Neural progenitor cell (in vitro differentiated cells): ENCODE measurements around the gene CDH12. TPM values are rescaled to one million over a fixed set of nuclear protein-coding genes. Genes with fewer than 3 reads are reported as not detected.
"Not testable (repeated sequence)": the region's sequence is repeated elsewhere in the genome, so short reads cannot be mapped to it uniquely, and the experiment has no call there.

Source experiments
- DNase-seq: peaks from one replicate; pipeline ENCODE4 v3.0.0-alpha.2; 2016; ENCODE audit warnings: low spot score
- H2AFZ ChIP-seq: fragments of 200-600 bp; sonication (generic); replicated peaks from 2 replicates; pipeline ENCODE4 v1.6.1; 2016; ENCODE audit warnings: antibody characterized with exemption
- H3F3A ChIP-seq: fragments of 200-600 bp; sonication (generic); 2 replicates; pipeline ENCODE4 v1.6.1; 2016; ENCODE audit warnings: antibody characterized with exemption, low read depth
- H3K27ac ChIP-seq: fragments of 200-600 bp; sonication (generic); 2 replicates; pipeline ENCODE4 v1.5.1; 2016; ENCODE audit warnings: mild to moderate bottlenecking
- H3K27me3 ChIP-seq: fragments of 200-600 bp; sonication (generic); 2 replicates; pipeline ENCODE4 v1.6.1; 2016; ENCODE audit warnings: mild to moderate bottlenecking, moderate library complexity
- H3K36me3 ChIP-seq: fragments of 200-600 bp; sonication (generic); 2 replicates; pipeline ENCODE4 v1.5.1; 2016
- H3K4me1 ChIP-seq: fragments of 200-600 bp; sonication (generic); 2 replicates; pipeline ENCODE4 v1.6.1; 2016; ENCODE audit warnings: mixed run types
- H3K4me2 ChIP-seq: fragments of 200-600 bp; sonication (generic); 2 replicates; pipeline ENCODE4 v1.6.1; 2016
- H3K4me3 ChIP-seq: fragments of 200-600 bp; sonication (generic); 2 replicates; pipeline ENCODE4 v1.5.1; 2016
- H3K79me2 ChIP-seq: fragments of 200-600 bp; sonication (generic); 2 replicates; pipeline ENCODE4 v1.6.1; 2016; ENCODE audit warnings: low read depth
- H3K9ac ChIP-seq: fragments of 200-600 bp; sonication (generic); 2 replicates; pipeline ENCODE4 v1.6.1; 2016
- H3K9me3 ChIP-seq: fragments of 200-600 bp; sonication (generic); 2 replicates; pipeline ENCODE4 v1.5.1; 2016; ENCODE audit warnings: low read depth
- H4K20me1 ChIP-seq: fragments of 200-600 bp; sonication (generic); 2 replicates; pipeline ENCODE4 v1.6.1; 2016; ENCODE audit warnings: low read depth
- H3K27ac Mint-ChIP-seq: 3 replicates; pipeline ENCODE4 v1.8.0; 2021; ENCODE audit warnings: mixed read lengths
- H3K27me3 Mint-ChIP-seq: 2 replicates; pipeline ENCODE4 v1.8.0; 2022; ENCODE audit warnings: low read depth, mild to moderate bottlenecking, inconsistent platforms, moderate library complexity, mixed read lengths; ENCODE audit not compliant: insufficient read depth
- H3K36me3 Mint-ChIP-seq: 3 replicates; pipeline ENCODE4 v1.8.0; 2021; ENCODE audit warnings: mixed read lengths
- H3K4me1 Mint-ChIP-seq: 3 replicates; pipeline ENCODE4 v1.8.0; 2021; ENCODE audit warnings: mixed read lengths
- H3K4me3 Mint-ChIP-seq: 3 replicates; pipeline ENCODE4 v1.8.0; 2021; ENCODE audit warnings: mild to moderate bottlenecking, moderate library complexity, mixed read lengths
- H3K9me3 Mint-ChIP-seq: 3 replicates; pipeline ENCODE4 v1.8.0; 2020; ENCODE audit warnings: mixed read lengths
- EZH2 ChIP-seq: fragments of 200-600 bp; sonication (generic); IDR thresholded peaks from 2 replicates; pipeline ENCODE4 v1.6.1; 2017; ENCODE audit warnings: antibody characterized with exemption, mild to moderate bottlenecking, moderate library complexity
- EZH2phosphoT487 ChIP-seq: fragments of 200-600 bp; sonication (generic); IDR thresholded peaks from 2 replicates; pipeline ENCODE4 v1.6.1; 2017; ENCODE audit warnings: antibody characterized with exemption
- total RNA-seq: library from RNA; depleted of rRNA; stranded (reverse); fragments of >200 nt; gene quantifications from 2 replicates; pipeline ENCODE4 v1.2.3, GENCODE V29; 2015; ENCODE audit warnings: low replicate concordance
- TF ChIP-seq, protein P1 (sequence below): fragments of 200-600 bp; sonication (generic); IDR thresholded peaks from 2 replicates; pipeline ENCODE4 v1.5.1; 2017; ENCODE audit warnings: antibody characterized with exemption, mild to moderate bottlenecking

The CDH12 gene
- total RNA-seq, 1 donor from 2014 or later = not detected

DNA sequence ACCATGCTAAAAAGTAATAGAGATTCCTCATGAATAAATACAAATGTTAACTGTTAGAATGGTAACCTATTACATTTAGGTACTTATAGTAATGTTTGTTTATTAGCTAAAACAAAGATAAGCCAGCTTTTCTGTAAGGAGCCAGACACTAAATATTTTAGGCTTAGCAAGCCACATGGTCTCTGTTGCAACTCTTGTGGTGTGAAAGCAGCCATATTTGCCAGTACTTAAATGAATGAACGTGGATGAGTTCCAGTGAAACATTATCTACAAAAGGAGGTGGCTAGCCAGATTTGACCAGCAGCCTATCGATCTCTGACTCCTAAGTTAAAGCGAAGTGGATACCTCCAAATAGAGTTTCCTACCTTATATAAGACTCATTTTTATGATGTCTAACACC, 331.6 kb downstream of the CDH12 start:
- DNase-seq = no peak
- TF ChIP-seq, protein P1, sequence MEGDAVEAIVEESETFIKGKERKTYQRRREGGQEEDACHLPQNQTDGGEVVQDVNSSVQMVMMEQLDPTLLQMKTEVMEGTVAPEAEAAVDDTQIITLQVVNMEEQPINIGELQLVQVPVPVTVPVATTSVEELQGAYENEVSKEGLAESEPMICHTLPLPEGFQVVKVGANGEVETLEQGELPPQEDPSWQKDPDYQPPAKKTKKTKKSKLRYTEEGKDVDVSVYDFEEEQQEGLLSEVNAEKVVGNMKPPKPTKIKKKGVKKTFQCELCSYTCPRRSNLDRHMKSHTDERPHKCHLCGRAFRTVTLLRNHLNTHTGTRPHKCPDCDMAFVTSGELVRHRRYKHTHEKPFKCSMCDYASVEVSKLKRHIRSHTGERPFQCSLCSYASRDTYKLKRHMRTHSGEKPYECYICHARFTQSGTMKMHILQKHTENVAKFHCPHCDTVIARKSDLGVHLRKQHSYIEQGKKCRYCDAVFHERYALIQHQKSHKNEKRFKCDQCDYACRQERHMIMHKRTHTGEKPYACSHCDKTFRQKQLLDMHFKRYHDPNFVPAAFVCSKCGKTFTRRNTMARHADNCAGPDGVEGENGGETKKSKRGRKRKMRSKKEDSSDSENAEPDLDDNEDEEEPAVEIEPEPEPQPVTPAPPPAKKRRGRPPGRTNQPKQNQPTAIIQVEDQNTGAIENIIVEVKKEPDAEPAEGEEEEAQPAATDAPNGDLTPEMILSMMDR = no peak
- TF ChIP-seq EZH2 (no peak), EZH2phosphoT487 (no peak)
- H4K20me1 ChIP-seq = no peaks in the 10 kb centered on the region
- H3F3A ChIP-seq = no peaks in the 10 kb centered on the region
- no peak overlapping the region for H3K4me2 ChIP-seq
- Mint-ChIP-seq H3K9me3 (no peaks in the 10 kb centered on the region), H3K27me3 (no peaks in the 10 kb centered on the region), H3K27ac (no peak overlapping the region), H3K4me1 (no peaks in the 10 kb centered on the region), H3K4me3 (no peak overlapping the region), H3K36me3 (no peaks in the 10 kb centered on the region)
- H3K36me3 ChIP-seq = no peaks in the 10 kb centered on the region
- no peaks in the 10 kb centered on the region for H3K4me1 ChIP-seq
- H3K27ac ChIP-seq = no peak overlapping the region
- no peak overlapping the region for H3K4me3 ChIP-seq
- H3K9me3 ChIP-seq = no peaks in the 10 kb centered on the region
- no peaks in the 10 kb centered on the region for H3K79me2 ChIP-seq
- no peak overlapping the region for H3K9ac ChIP-seq
- no peaks in the 10 kb centered on the region for H3K27me3 ChIP-seq
- H2AFZ ChIP-seq = no peak overlapping the region

DNA sequence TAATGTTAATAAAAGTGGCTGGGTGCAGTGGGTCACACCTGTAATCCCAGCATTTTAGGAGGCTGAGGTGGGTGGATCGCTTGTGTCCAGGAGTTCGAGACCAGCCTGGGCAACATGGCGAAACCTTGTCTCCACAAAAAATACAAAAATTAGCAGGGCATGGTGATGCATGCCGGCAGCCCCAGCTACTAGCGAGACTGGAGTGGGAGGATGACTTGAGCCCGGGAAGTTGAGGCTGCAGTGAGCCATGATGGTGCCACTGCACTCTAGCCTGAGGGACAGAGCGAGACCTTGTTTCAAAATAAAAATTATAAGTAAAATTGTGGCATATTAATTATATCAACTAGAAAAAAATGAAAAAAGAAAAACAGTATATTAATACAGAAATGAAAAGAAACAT, 336.6 kb downstream of the CDH12 start:
- H3K36me3 Mint-ChIP-seq, H3K9me3 Mint-ChIP-seq, H2AFZ ChIP-seq, H3K4me3 ChIP-seq, H3K4me3 Mint-ChIP-seq, H3K27me3 ChIP-seq, H4K20me1 ChIP-seq, DNase-seq, H3K9me3 ChIP-seq, H3K4me1 ChIP-seq, H3K27ac Mint-ChIP-seq, H3K79me2 ChIP-seq, H3K4me1 Mint-ChIP-seq, H3K36me3 ChIP-seq, H3K4me2 ChIP-seq, H3K9ac ChIP-seq, H3K27me3 Mint-ChIP-seq, H3K27ac ChIP-seq, H3F3A ChIP-seq: not testable (repeated sequence)

DNA sequence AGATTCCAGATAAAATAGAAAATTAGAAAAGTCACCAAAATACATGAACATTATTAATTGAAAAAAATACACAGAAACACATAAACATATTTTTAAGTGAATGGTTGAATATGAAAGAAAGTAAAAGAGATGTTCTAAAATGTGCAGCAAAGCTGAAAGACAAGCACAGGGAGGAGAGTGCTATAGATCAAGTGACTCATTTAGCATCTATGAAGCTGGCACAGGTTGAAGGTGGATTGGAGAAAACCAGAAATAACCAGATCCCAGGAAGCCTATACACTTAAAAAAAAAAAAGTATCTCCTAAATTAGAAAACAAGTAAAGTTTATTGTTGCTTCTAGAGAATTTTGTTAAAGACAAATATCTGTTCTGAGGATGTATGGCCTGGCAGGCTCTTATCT, 338.9 kb downstream of the CDH12 start:
- Histone ChIP-seq H3K9me3 (no peaks in the 10 kb centered on the region), H4K20me1 (no peaks in the 10 kb centered on the region), H3K4me2 (no peak overlapping the region), H2AFZ (no peak overlapping the region), H3F3A (no peaks in the 10 kb centered on the region), H3K36me3 (no peaks in the 10 kb centered on the region), H3K4me1 (no peaks in the 10 kb centered on the region), H3K79me2 (no peaks in the 10 kb centered on the region), H3K4me3 (no peak overlapping the region), H3K27me3 (no peaks in the 10 kb centered on the region), H3K27ac (no peak overlapping the region), H3K9ac (no peak overlapping the region)
- TF ChIP-seq EZH2phosphoT487 (no peak), EZH2 (no peak)
- TF ChIP-seq, protein P1 = no peak
- no peak for DNase-seq
- Mint-ChIP-seq H3K27me3 (no peaks in the 10 kb centered on the region), H3K4me3 (no peak overlapping the region), H3K36me3 (no peaks in the 10 kb centered on the region), H3K9me3 (no peaks in the 10 kb centered on the region), H3K4me1 (no peaks in the 10 kb centered on the region), H3K27ac (no peak overlapping the region)

DNA sequence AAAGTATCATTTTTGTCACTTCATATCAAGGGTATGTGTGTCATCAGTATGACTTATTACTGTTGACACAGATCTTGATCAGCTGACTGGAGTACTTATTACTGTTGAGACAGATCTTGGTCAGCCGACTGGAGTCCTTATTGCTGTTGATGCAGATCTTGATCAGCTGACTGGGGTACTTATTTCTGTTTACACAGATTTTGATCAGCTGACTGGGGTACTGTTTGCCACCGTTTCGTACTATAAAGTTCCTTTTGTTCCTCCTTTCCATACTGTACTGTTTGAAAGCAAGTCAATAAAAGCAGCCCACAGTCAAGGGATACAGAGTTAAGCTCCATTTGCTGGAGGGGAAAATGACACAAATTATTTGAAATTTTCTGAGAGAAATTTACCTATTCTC, 347.3 kb downstream of the CDH12 start:
- Mint-ChIP-seq H3K9me3 (no peaks in the 10 kb centered on the region), H3K27me3 (peaks cover 2% of the 10 kb centered on the region), H3K36me3 (no peaks in the 10 kb centered on the region), H3K4me3 (no peak overlapping the region), H3K27ac (no peak overlapping the region), H3K4me1 (no peaks in the 10 kb centered on the region)
- Histone ChIP-seq H3F3A (no peaks in the 10 kb centered on the region), H3K27me3 (no peaks in the 10 kb centered on the region), H3K4me2 (no peak overlapping the region), H3K4me1 (no peaks in the 10 kb centered on the region), H3K36me3 (no peaks in the 10 kb centered on the region), H3K4me3 (no peak overlapping the region), H3K27ac (no peak overlapping the region), H4K20me1 (no peaks in the 10 kb centered on the region), H2AFZ (no peak overlapping the region), H3K79me2 (no peaks in the 10 kb centered on the region), H3K9me3 (no peaks in the 10 kb centered on the region), H3K9ac (no peak overlapping the region)
- no peak for DNase-seq
- TF ChIP-seq EZH2phosphoT487 (no peak), EZH2 (no peak)
- TF ChIP-seq, protein P1 = no peak
